ENCODE results near the gene SLC22A17. TPM values are rescaled to one million over a fixed set of nuclear protein-coding genes. Genes with fewer than 3 reads are reported as not detected.

The SLC22A17 gene
- total RNA-seq, 1 donor from 2014 or later, result 5.0 TPM

GRCh38 chr14:23301288-23301968, 51.3 kb downstream of the SLC22A17 start:
- Mint-ChIP-seq H3K4me3 (peak overlapping the region; percentile 91), H3K36me3 (ENCODE audit: low read depth) (peaks cover 12% of the 10 kb centered on the region), H3K27ac (peak overlapping the region; percentile 97), H3K27me3 (ENCODE audit: insufficient read depth) (no peaks in the 10 kb centered on the region), H3K9me3 (no peaks in the 10 kb centered on the region), H3K4me1 (ENCODE audit: low read depth) (peaks cover 29% of the 10 kb centered on the region)
- DNase-seq (ENCODE audit: low spot score), result peak; percentile 99
- intact Hi-C loops (cut with micrococcal nuclease), result loop anchor here (1.0 to 5.0 kb wide), 8 partner anchors 15 to 714 kb away; partner anchors contain the start of genes ACIN1, C14orf119, DAD1 and HOMEZ

GRCh38 chr14:23300687-23301223, 51.9 kb downstream of the SLC22A17 start:
- Mint-ChIP-seq H3K27ac (peak overlapping the region; percentile 95), H3K9me3 (no peaks in the 10 kb centered on the region), H3K36me3 (ENCODE audit: low read depth) (peaks cover 12% of the 10 kb centered on the region), H3K27me3 (ENCODE audit: insufficient read depth) (no peaks in the 10 kb centered on the region), H3K4me3 (peak overlapping the region; percentile 91), H3K4me1 (ENCODE audit: low read depth) (peaks cover 29% of the 10 kb centered on the region)
- intact Hi-C loops (cut with micrococcal nuclease), result loop anchor here (1.0 to 5.0 kb wide), 9 partner anchors 14 to 713 kb away; partner anchors contain the start of genes ACIN1, C14orf119, DAD1 and HOMEZ
- no peak for DNase-seq (ENCODE audit: low spot score)

GRCh38 chr14:23299986-23300686, 52.6 kb downstream of the SLC22A17 start:
- Mint-ChIP-seq H3K4me1 (ENCODE audit: low read depth) (peaks cover 34% of the 10 kb centered on the region), H3K4me3 (peak overlapping the region; percentile 91), H3K27ac (peak overlapping the region; percentile 95), H3K9me3 (no peaks in the 10 kb centered on the region), H3K36me3 (ENCODE audit: low read depth) (peaks cover 14% of the 10 kb centered on the region), H3K27me3 (ENCODE audit: insufficient read depth) (no peaks in the 10 kb centered on the region)
- DNase-seq (ENCODE audit: low spot score), result no peak
- intact Hi-C loops (cut with micrococcal nuclease), result loop anchor here (1.0 to 5.0 kb wide), 3 partner anchors 35 to 713 kb away; partner anchors contain the start of gene DAD1

GRCh38 chr14:23299211-23299957, 53.3 kb downstream of the SLC22A17 start:
- H3K4me3 Mint-ChIP-seq, result peak overlapping the region; percentile 91
- H3K9me3 Mint-ChIP-seq, result no peaks in the 10 kb centered on the region
- peak overlapping the region; percentile 24 for H3K27ac Mint-ChIP-seq
- H3K36me3 Mint-ChIP-seq (ENCODE audit: low read depth), result peaks cover 14% of the 10 kb centered on the region
- intact Hi-C loops (cut with micrococcal nuclease), result loop anchor here (1.0 kb wide), 1 partner anchor 34 kb away; no protein-coding TSS in a partner anchor
- DNase-seq (ENCODE audit: low spot score), result no peak
- peaks cover 39% of the 10 kb centered on the region for H3K4me1 Mint-ChIP-seq (ENCODE audit: low read depth)
- no peaks in the 10 kb centered on the region for H3K27me3 Mint-ChIP-seq (ENCODE audit: insufficient read depth)

GRCh38 chr14:23297611-23298277, 54.9 kb downstream of the SLC22A17 start:
- peaks cover 2% of the 10 kb centered on the region for H3K27me3 Mint-ChIP-seq (ENCODE audit: insufficient read depth)
- no peaks in the 10 kb centered on the region for H3K9me3 Mint-ChIP-seq
- H3K36me3 Mint-ChIP-seq (ENCODE audit: low read depth), result peaks cover 14% of the 10 kb centered on the region
- intact Hi-C loops (cut with micrococcal nuclease), result no loop called here
- H3K4me3 Mint-ChIP-seq, result no peak overlapping the region
- H3K27ac Mint-ChIP-seq, result no peak overlapping the region
- H3K4me1 Mint-ChIP-seq (ENCODE audit: low read depth), result peaks cover 26% of the 10 kb centered on the region
- no peak for DNase-seq (ENCODE audit: low spot score)

- Mint-ChIP-seq H3K9me3 (no peaks in the 10 kb centered on the region), H3K27me3 (ENCODE audit: insufficient read depth) (peaks cover 2% of the 10 kb centered on the region), H3K4me1 (ENCODE audit: low read depth) (peaks cover 26% of the 10 kb centered on the region), H3K36me3 (ENCODE audit: low read depth) (peaks cover 14% of the 10 kb centered on the region), H3K27ac (no peak overlapping the region), H3K4me3 (no peak overlapping the region)
- no peak for DNase-seq (ENCODE audit: low spot score)
- intact Hi-C loops (cut with micrococcal nuclease), result no loop called here
Measured at GRCh38 chr14:23297096-23297495, 55.6 kb downstream of the SLC22A17 start.

Other genes with a start within 250 kb of the SLC22A17 start
- not detected in 2 replicates for gene CIROP, start 247.9 kb downstream of the SLC22A17 start, total RNA-seq
- not detected in 2 replicates for gene CEBPE, start 233.6 kb downstream of the SLC22A17 start, total RNA-seq
- not detected in 2 replicates for gene SLC7A8, start 169.2 kb downstream of the SLC22A17 start, total RNA-seq
- not detected in 2 replicates for gene RNF212B, start 115.0 kb downstream of the SLC22A17 start, total RNA-seq
- 10.9 and 12.2 TPM in 2 replicates for gene HOMEZ, start 66.8 kb downstream of the SLC22A17 start, total RNA-seq
- gene PPP1R3E, start 50.0 kb downstream of the SLC22A17 start, total RNA-seq, result 16.6 and 17.3 TPM in 2 replicates
- 4.1 and 7.1 TPM in 2 replicates for gene BCL2L2, start 46.1 kb downstream of the SLC22A17 start, total RNA-seq
- gene PABPN1, start 31.4 kb downstream of the SLC22A17 start, total RNA-seq, result 252 and 266 TPM in 2 replicates
- gene EFS, start 12.3 kb upstream of the SLC22A17 start, total RNA-seq, result not detected in 2 replicates
- gene IL25, start 19.9 kb upstream of the SLC22A17 start, total RNA-seq, result not detected in 2 replicates
- not detected in 2 replicates for gene CMTM5, start 24.2 kb upstream of the SLC22A17 start, total RNA-seq
- gene MYH6, start 55.4 kb upstream of the SLC22A17 start, total RNA-seq, result 0.52 and 0.59 TPM in 2 replicates
- gene MYH7, start 82.8 kb upstream of the SLC22A17 start, total RNA-seq, result 0.05 TPM in 2 replicates
- gene NGDN, start 116.8 kb upstream of the SLC22A17 start, total RNA-seq, result 80.1 and 84.5 TPM in 2 replicates
- 2.2 and 2.7 TPM in 2 replicates for gene ZFHX2, start 198.9 kb upstream of the SLC22A17 start, total RNA-seq
- 14.3 and 14.5 TPM in 2 replicates for gene THTPA, start 203.4 kb upstream of the SLC22A17 start, total RNA-seq
- gene AP1G2, start 214.9 kb upstream of the SLC22A17 start, total RNA-seq, result 137 and 145 TPM in 2 replicates
- 0.05 TPM in 1 of 2 replicates, not detected in the other for gene JPH4, start 225.9 kb upstream of the SLC22A17 start, total RNA-seq